MM.1S (cell line): Measurements from ENCODE around the gene THADA.

Experiments used
- DNase-seq: peaks from one replicate; pipeline ENCODE4 v3.0.0-alpha.2; 2015
- H2AFZ ChIP-seq: fragments of 300-600 bp; sonication (generic); 2 replicates; pipeline ENCODE4 v1.6.0; 2016; ENCODE audit warnings: antibody characterized with exemption, low read length
- H3F3A ChIP-seq: fragments of 300-600 bp; sonication (generic); 2 replicates; pipeline ENCODE4 v1.6.1; 2016; ENCODE audit warnings: mild to moderate bottlenecking, antibody characterized with exemption, low read length, moderate library complexity, mixed read lengths; ENCODE audit not compliant: insufficient read depth
- H3K27ac ChIP-seq: fragments of 300-600 bp; sonication (generic); 2 replicates; pipeline ENCODE4 v1.5.1; 2016; ENCODE audit warnings: mild to moderate bottlenecking, low read length
- H3K27me3 ChIP-seq: fragments of 300-600 bp; sonication (generic); replicated peaks from 2 replicates; pipeline ENCODE4 v1.6.0; 2016; ENCODE audit warnings: low read length; ENCODE audit not compliant: insufficient read depth
- H3K36me3 ChIP-seq: fragments of 300-600 bp; sonication (generic); replicated peaks from 2 replicates; pipeline ENCODE4 v1.6.1; 2016; ENCODE audit warnings: mild to moderate bottlenecking, low read length, mixed read lengths; ENCODE audit not compliant: insufficient read depth
- H3K4me1 ChIP-seq: fragments of 300-600 bp; sonication (generic); 2 replicates; pipeline ENCODE4 v1.6.1; 2016; ENCODE audit warnings: low read length, mixed read lengths
- H3K4me2 ChIP-seq: fragments of 300-600 bp; sonication (generic); 2 replicates; pipeline ENCODE4 v1.6.0; 2016; ENCODE audit warnings: low read depth, low read length
- H3K4me3 ChIP-seq: fragments of 300-600 bp; sonication (generic); 2 replicates; pipeline ENCODE4 v1.5.1; 2016; ENCODE audit warnings: low read length, mixed read lengths
- H3K79me2 ChIP-seq: fragments of 300-600 bp; sonication (generic); 2 replicates; pipeline ENCODE4 v1.6.1; 2016; ENCODE audit warnings: mixed run types, low read length, mixed read lengths
- H3K9ac ChIP-seq: fragments of 300-600 bp; sonication (generic); 2 replicates; pipeline ENCODE4 v1.6.1; 2016; ENCODE audit warnings: low read length, mixed read lengths
- H3K9me2 ChIP-seq: fragments of 300-600 bp; sonication (generic); replicated peaks from 2 replicates; pipeline ENCODE4 v1.6.1; 2016; ENCODE audit warnings: mild to moderate bottlenecking, low read length, mixed read lengths; ENCODE audit not compliant: insufficient read depth
- H3K9me3 ChIP-seq: fragments of 300-600 bp; sonication (generic); replicated peaks from 2 replicates; pipeline ENCODE4 v1.6.1; 2016; ENCODE audit warnings: mild to moderate bottlenecking, low read length, mixed read lengths; ENCODE audit not compliant: insufficient read depth
- H4K20me1 ChIP-seq: fragments of 300-600 bp; sonication (generic); 2 replicates; pipeline ENCODE4 v1.6.1; 2016; ENCODE audit warnings: mild to moderate bottlenecking, low read length, moderate library complexity, mixed read lengths; ENCODE audit not compliant: insufficient read depth
- CTCF ChIP-seq: fragments of 300-600 bp; sonication (generic); IDR thresholded peaks from 2 replicates; pipeline ENCODE4 v1.5.1; 2016; ENCODE audit warnings: antibody characterized with exemption, low read length, mixed read lengths
- EZH2 ChIP-seq: fragments of 300-600 bp; sonication (generic); optimal IDR thresholded peaks from 2 replicates; pipeline ENCODE3; 2017; ENCODE audit warnings: low read depth, mild to moderate bottlenecking, antibody characterized with exemption, low read length, mixed read lengths
- EZH2phosphoT487 ChIP-seq: fragments of 300-600 bp; sonication (generic); IDR thresholded peaks from 2 replicates; pipeline ENCODE4 v1.6.1; 2018; ENCODE audit warnings: antibody characterized with exemption, low read length

THADA gene

DNA sequence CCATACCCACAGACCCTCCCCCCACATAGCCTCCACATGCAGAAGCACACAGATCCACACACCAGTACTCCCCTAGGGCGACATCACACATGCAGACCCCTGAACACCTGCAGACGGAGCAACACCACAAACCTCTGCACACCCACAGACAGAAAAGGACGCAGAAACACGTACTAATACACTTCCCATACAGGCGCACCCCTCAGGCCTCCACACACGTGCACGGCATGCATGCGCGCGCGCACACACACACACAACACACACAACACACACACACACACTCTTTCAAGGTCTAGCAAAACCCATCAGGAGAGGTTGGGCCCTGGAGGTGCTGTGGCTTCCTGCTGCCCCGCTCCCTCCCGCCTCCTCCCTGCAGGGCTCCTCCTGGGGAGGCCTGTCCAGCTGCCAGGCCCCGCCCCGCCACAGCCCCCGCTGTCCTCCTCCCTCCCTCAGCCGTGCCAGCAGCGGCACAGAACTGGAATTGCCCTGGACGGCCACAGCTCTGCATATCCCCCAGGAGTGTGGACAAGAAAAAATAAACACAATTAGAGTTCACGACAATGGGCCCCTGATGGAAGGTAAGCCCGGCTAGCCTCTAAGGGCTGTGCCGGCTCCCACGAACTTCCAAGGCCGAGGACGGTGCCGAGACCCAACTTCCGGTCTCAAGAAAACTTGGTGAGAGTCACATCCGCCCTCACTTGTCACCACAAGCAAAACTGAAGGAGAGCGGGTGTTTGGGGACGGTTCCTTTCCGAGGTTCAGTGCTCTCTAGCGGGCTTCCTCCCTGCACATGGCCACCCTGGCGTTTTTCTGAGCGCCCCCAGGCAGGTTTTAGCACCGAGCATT is 376.2 kb downstream of the THADA start:
- Histone ChIP-seq H3K27me3 (no peaks in the 10 kb centered on the region), H3K9me2 (no peaks in the 10 kb centered on the region), H3K79me2 (peaks cover 47% of the 10 kb centered on the region), H3F3A (peaks cover 71% of the 10 kb centered on the region), H3K4me1 (peaks cover 16% of the 10 kb centered on the region), H3K4me2 (peak overlapping the region; percentile 92), H3K9me3 (no peaks in the 10 kb centered on the region), H3K9ac (peak overlapping the region; percentile 100), H3K36me3 (peaks cover 10% of the 10 kb centered on the region; the same call in 1 of the 2 replicates), H2AFZ (peak overlapping the region; percentile 49), H3K27ac (peak overlapping the region; percentile 99), H4K20me1 (peaks cover 12% of the 10 kb centered on the region; the same call in 1 of the 2 replicates), H3K4me3 (peak overlapping the region; percentile 97)
- peak; percentile 94 for DNase-seq
- peak; percentile 26 for TF ChIP-seq CTCF
- no peak for TF ChIP-seq EZH2
- no peak for TF ChIP-seq EZH2phosphoT487

DNA sequence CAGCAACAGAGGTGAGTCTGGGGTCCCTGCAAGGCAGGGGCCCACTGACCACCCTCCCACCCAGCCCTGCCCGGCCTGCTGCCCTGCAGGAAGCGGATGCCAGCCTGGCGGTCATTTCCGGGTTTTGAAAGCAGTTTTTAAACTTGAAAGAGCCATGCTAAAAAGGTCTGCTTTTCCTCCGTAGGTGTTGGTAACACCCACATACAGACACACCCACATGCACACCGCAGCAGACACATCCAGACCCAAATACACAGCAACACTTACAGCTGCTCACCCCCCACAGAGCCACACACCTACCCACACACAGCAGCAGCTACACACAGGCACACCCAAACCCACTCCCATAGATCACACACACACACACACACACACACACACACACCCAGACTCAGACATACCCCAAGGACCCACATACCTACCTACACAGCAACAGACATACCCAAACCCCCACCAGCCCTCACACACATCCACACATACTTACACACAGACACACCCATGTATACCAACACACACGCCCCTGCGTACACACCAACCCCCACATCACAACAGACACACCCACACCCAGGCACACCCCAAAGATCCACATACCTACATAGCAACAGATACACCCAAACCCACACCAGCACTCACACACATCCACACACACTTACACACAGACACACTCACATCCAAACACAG is 377.0 kb downstream of the THADA start:
- peaks cover 12% of the 10 kb centered on the region; the same call in 1 of the 2 replicates for H4K20me1 ChIP-seq
- no peaks in the 10 kb centered on the region for H3K9me3 ChIP-seq
- 0 out of 2 replicates have a peak overlapping the region, but pooled peaks have one; percentile 49 for H2AFZ ChIP-seq
- H3K9ac ChIP-seq, result peak overlapping the region; percentile 100
- DNase-seq, result peak; percentile 93
- TF ChIP-seq EZH2 (no peak), CTCF (no peak), EZH2phosphoT487 (no peak)
- peak overlapping the region; percentile 97 for H3K4me3 ChIP-seq
- peaks cover 16% of the 10 kb centered on the region for H3K4me1 ChIP-seq
- H3F3A ChIP-seq, result peaks cover 68% of the 10 kb centered on the region
- peaks cover 39% of the 10 kb centered on the region for H3K79me2 ChIP-seq
- H3K4me2 ChIP-seq, result peak overlapping the region; percentile 92
- H3K9me2 ChIP-seq, result no peaks in the 10 kb centered on the region
- peaks cover 7% of the 10 kb centered on the region; the same call in 1 of the 2 replicates for H3K36me3 ChIP-seq
- peak overlapping the region; percentile 99 for H3K27ac ChIP-seq
- H3K27me3 ChIP-seq, result no peaks in the 10 kb centered on the region

- Histone ChIP-seq H3K4me2 (peak overlapping the region; percentile 92), H3K79me2 (peaks cover 33% of the 10 kb centered on the region), H3K9ac (peak overlapping the region; percentile 100), H3K27me3 (no peaks in the 10 kb centered on the region), H3K4me3 (peak overlapping the region; percentile 97), H4K20me1 (peaks cover 6% of the 10 kb centered on the region; the same call in 1 of the 2 replicates), H3K4me1 (peaks cover 16% of the 10 kb centered on the region), H3K9me2 (no peaks in the 10 kb centered on the region), H3K9me3 (no peaks in the 10 kb centered on the region), H3K27ac (peak overlapping the region; percentile 99), H3K36me3 (peaks cover 6% of the 10 kb centered on the region; the same call in 1 of the 2 replicates), H2AFZ (0 out of 2 replicates have a peak overlapping the region, but pooled peaks have one; percentile 14), H3F3A (peaks cover 61% of the 10 kb centered on the region)
- no peak for DNase-seq
- TF ChIP-seq EZH2phosphoT487 (no peak), EZH2 (no peak), CTCF (no peak)
Observed at GRCh38 chr2:43218155-43218701, 377.6 kb downstream of the THADA start.
